ENCODE data around the gene VAMP8. TPM values are rescaled to one million over a fixed set of nuclear protein-coding genes. Genes with fewer than 3 reads are reported as not detected.

Gene VAMP8
- total RNA-seq, 1 donor from 2014 or later, result 152 TPM

DNA sequence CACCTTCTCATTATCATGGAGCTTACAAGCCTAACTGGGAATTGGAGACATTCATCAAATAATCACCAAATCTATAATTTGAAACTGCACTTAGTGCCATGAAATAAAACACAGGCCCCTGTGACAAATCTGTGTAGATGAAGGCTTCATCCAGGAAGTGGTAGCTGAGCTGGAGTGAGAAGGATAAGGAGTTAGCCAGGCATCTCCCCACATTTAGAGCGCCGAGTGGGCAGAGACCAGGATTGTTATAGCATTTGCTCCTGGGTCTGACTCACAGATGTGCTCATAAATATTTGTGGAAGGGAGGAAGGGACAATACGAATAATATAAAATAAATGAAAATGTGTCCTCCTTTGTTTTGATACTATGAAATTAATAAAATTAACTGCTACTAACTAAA lies 40.9 kb upstream of the VAMP8 start:
- TF ChIP-seq, protein P1, sequence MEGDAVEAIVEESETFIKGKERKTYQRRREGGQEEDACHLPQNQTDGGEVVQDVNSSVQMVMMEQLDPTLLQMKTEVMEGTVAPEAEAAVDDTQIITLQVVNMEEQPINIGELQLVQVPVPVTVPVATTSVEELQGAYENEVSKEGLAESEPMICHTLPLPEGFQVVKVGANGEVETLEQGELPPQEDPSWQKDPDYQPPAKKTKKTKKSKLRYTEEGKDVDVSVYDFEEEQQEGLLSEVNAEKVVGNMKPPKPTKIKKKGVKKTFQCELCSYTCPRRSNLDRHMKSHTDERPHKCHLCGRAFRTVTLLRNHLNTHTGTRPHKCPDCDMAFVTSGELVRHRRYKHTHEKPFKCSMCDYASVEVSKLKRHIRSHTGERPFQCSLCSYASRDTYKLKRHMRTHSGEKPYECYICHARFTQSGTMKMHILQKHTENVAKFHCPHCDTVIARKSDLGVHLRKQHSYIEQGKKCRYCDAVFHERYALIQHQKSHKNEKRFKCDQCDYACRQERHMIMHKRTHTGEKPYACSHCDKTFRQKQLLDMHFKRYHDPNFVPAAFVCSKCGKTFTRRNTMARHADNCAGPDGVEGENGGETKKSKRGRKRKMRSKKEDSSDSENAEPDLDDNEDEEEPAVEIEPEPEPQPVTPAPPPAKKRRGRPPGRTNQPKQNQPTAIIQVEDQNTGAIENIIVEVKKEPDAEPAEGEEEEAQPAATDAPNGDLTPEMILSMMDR (conservative IDR thresholded peaks at IDR 0.05; ENCODE audit: low read depth, low read length), result no peak
- peak overlapping the region; percentile 89 for H3K4me3 ChIP-seq (ENCODE audit: low read depth, low read length)
- DNase-seq (ENCODE audit: low read depth), result no peak

DNA sequence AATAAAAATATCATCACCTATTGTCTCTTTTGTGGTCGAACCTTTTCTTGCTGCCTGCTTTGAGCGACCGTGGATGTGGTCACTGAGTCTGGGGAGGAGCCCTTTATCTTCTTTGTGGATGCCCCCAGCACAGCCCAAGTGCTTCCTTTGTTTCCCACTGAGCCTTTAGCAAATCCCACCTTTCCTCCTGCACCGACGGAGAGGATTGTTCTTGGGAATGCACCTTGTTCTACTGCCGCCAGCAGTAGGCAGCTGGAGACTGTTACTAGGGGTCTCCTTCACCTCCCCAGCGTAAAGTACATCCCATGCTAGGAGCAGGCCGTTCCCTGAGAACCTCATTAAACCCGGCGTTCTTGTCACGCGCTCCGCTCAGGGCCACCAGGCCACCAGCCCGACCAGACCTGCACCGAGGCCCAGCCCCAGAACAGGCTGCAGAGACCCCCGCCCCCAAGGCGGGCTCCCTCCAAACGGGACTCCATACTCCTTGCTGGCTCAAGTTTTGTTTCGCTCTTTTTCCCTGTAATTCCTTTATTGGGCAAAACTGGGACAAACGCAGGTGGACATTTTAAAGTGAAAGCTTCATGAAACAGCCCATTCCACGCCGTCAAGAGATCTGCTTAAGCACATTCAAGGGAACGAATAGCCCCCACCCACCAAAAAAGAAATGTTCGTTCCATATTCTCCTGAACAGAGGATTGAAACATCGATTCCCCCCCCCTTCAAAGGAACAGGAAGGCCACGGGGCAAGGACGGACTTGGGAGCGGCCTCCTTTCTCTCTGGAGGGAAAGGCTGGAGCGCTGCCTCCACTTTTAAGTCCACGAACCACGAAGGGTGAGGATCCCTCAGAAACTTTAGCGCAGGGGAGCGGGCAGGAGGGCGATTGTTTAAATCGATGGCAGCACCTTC lies 39.5 kb upstream of the VAMP8 start:
- DNase-seq (ENCODE audit: low read depth), result no peak
- H3K4me3 ChIP-seq (ENCODE audit: low read depth, low read length), result peak overlapping the region; percentile 89
- TF ChIP-seq, protein P1 (conservative IDR thresholded peaks at IDR 0.05; ENCODE audit: low read depth, low read length), result peak; percentile 39

DNA sequence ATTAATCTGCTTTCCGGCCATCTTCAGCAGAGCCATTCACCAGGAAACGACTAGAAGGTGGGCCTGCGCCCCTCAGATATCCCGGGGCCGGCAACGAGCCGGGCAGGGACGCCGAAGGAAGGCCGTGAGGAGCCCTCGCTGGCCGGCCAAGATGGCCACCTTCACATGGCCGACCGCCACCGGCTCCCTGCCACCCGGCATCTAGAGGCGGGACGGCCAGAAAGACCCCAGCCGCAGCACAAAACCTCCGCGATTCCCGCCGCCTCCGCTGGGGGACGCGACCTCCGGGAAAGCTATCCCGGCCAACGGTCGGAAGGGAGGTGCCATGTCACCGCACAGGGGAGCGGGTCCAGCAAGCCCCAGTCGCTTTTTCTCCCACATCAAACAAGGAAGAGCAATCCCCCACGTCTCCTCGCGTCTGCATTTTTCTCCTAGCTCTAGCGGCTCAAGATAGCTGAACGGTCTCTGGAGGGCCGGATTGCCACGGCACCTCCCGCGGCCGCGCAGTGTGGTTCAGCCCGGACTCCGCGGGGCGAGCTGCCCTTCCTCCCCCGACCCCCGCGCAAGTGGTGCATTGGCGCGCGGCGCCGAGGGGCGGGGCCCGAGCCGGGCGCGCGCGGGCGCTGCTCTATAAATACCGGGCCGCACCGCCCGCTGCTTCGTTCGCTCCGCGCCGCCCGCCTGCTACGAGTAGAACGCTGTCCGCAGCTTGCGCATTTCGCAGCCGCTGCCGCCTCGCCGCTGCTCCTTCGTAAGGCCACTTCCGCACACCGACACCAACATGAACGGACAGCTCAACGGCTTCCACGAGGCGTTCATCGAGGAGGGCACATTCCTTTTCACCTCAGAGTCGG lies 38.7 kb upstream of the VAMP8 start, which contains the start of gene MAT2A:
TSS of gene MAT2A (plus strand) at position 662 of the 854 bp plus-strand sequence. CDS start at position 782, 120 bp downstream.
- TF ChIP-seq, protein P1 (conservative IDR thresholded peaks at IDR 0.05; ENCODE audit: low read depth, low read length), result peak; percentile 64
- no peak for DNase-seq (ENCODE audit: low read depth)
- peak within 1 kb of the TSS; percentile 89 for H3K4me3 ChIP-seq (ENCODE audit: low read depth, low read length)

DNA sequence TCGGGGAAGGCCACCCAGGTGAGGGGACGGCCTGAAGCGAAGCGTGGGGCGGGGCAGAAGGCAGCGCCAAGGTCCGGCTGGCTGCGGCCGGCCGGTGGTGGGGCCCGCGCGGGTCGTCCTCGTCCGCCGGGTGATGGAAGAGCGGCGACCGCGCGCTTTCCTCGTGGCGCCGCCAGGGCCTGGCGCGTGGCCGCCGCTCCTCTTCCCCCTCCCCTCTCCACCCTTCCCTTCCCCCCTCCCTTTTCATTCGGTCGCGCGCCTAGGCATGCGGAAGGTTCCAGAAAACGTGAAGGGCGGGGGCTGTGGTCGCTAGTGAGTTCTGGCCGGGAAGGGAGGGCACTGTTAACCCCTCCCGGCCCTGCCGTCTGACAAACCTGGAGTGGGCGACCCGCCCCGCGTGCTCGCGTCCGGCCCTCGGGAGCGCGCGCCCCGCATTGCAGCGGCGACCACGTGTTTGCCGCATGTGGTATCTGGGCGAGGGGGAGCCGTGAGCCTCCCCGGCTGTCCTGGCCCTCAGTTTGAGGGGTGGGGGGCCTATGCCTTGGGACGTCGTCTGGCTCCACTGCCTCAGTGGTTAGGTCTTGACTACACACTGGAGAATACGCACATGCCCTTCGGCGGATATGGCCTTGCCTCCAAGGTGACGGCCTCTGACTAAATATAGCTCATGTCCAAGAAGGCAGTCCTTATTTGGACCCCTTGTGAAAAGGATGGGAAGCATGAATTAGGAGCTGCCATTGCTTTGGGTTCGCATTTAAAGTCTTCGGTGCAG lies 37.8 kb upstream of the VAMP8 start:
- DNase-seq (ENCODE audit: low read depth), result no peak
- peak overlapping the region; percentile 89 for H3K4me3 ChIP-seq (ENCODE audit: low read depth, low read length)
- TF ChIP-seq, protein P1 (conservative IDR thresholded peaks at IDR 0.05; ENCODE audit: low read depth, low read length), result no peak

DNA sequence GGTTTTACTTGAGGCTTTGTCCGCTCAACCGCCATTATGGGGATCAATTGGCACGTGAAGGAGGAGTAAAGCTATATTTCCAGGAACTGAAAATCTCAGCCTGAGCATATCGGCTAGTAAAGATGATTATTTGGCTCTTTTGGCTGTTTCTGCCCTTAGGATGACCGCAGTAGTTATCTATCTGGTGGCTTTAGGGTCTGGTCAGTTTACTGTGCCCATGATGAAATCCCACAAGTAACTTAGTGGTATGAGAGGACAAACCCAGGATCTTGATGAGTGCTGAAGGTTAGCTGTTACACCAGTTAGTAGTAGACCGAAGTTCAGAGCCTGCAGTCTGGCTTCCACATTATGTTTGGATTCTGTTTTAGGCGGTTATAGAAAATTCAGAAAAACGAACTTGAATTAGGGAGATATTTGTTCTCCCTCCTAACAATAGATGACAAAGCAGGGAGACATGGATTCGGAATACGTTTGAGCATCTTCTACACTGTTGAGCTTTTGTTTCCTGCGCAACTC lies 37.2 kb upstream of the VAMP8 start:
- H3K4me3 ChIP-seq (ENCODE audit: low read depth, low read length), result peak overlapping the region; percentile 89
- no peak for DNase-seq (ENCODE audit: low read depth)
- TF ChIP-seq, protein P1 (conservative IDR thresholded peaks at IDR 0.05; ENCODE audit: low read depth, low read length), result no peak

DNA sequence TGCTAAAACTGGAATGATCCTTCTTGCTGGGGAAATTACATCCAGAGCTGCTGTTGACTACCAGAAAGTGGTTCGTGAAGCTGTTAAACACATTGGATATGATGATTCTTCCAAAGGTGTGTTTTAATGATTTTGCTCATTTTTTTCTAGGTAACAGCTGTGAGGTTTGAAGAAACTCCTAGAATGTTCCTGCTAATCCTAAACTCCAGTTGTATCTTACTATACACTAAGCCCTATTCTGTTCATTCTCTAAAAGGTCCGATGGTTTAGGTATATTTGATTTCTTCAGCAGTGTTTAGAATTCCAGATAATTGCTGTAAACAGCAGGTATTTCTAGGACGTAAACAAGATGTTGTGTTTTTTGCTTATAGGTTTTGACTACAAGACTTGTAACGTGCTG lies 36.1 kb upstream of the VAMP8 start:
- peak overlapping the region; percentile 89 for H3K4me3 ChIP-seq (ENCODE audit: low read depth, low read length)
- TF ChIP-seq, protein P1 (conservative IDR thresholded peaks at IDR 0.05; ENCODE audit: low read depth, low read length), result no peak
- no peak for DNase-seq (ENCODE audit: low read depth)
